Measurements from ENCODE around the gene PDLIM7.
"Not testable (repeated sequence)": the region's sequence is repeated elsewhere in the genome, so short reads cannot be mapped to it uniquely, and the experiment has no call there.

The PDLIM7 gene

GRCh38 chr5:177489119-177489716 is 8.2 kb downstream of the PDLIM7 start:
- no peak for DNase-seq

GRCh38 chr5:177487975-177488374 is 9.4 kb downstream of the PDLIM7 start:
- no peak for DNase-seq

- no peak for DNase-seq
Measured at GRCh38 chr5:177487144-177487543, 10.3 kb downstream of the PDLIM7 start.

- DNase-seq, result no peak
Measured at GRCh38 chr5:177486256-177486655, 11.1 kb downstream of the PDLIM7 start.

- DNase-seq, result not testable (repeated sequence)
Measured at GRCh38 chr5:177485753-177486152, 11.7 kb downstream of the PDLIM7 start.

GRCh38 chr5:177484902-177485549 is 12.4 kb downstream of the PDLIM7 start:
- no peak for DNase-seq

GRCh38 chr5:177483994-177484901 is 13.2 kb downstream of the PDLIM7 start:
- DNase-seq, result no peak

- no peak for DNase-seq
Measured at GRCh38 chr5:177483042-177483441, 14.4 kb downstream of the PDLIM7 start.

GRCh38 chr5:177482359-177482795 is 15.0 kb downstream of the PDLIM7 start:
- DNase-seq, result no peak

- DNase-seq, result no peak
Measured at GRCh38 chr5:177479774-177480173, 17.6 kb downstream of the PDLIM7 start.

GRCh38 chr5:177478711-177479646 is 18.4 kb downstream of the PDLIM7 start:
- no peak for DNase-seq

- no peak for DNase-seq
Measured at GRCh38 chr5:177477701-177478477, 19.5 kb downstream of the PDLIM7 start.

GRCh38 chr5:177476531-177477233 is 20.7 kb downstream of the PDLIM7 start:
- DNase-seq, result no peak

GRCh38 chr5:177475563-177476427 is 21.6 kb downstream of the PDLIM7 start:
- DNase-seq, result no peak

- no peak for DNase-seq
Measured at GRCh38 chr5:177474846-177475562, 22.4 kb downstream of the PDLIM7 start.

GRCh38 chr5:177474002-177474476 is 23.4 kb downstream of the PDLIM7 start:
- no peak for DNase-seq

- DNase-seq, result no peak
Measured at GRCh38 chr5:177473443-177474001, 23.9 kb downstream of the PDLIM7 start, which contains the start of gene DBN1. Gene DBN1 (minus strand): TSS chr5:177473634. CDS start chr5:177473521, 113 bp downstream.

Measured in cerebellar nuclear complex (tissue), 1 donor.